Uterus (tissue), 4 donors: Measurements from ENCODE around the gene UMPS. TPM values are rescaled to one million over a fixed set of nuclear protein-coding genes. Genes with fewer than 3 reads are reported as not detected.

ENCODE experiments used
- DNase-seq, 2 donors: peaks; one replicate each; pipeline ENCODE4 v3.0.0-alpha.2; 2019 to 2020
- H3K27ac ChIP-seq, 2 donors: fragments of 200-600 bp; sonication (generic); 1 replicate in 1 of 2; 2 replicates in 1 of 2; pipeline ENCODE4 v1.5.1; 2016 to 2018
- H3K27me3 ChIP-seq, 2 donors: fragments of 200-600 bp; sonication (generic); one replicate each; pipeline ENCODE4 v1.5.1; 2018 to 2019; ENCODE audit warnings: control low read depth in 1 of 2
- H3K36me3 ChIP-seq, 2 donors: fragments of 200-600 bp; sonication (generic); one replicate each; pipeline ENCODE4 v1.5.1; 2019; ENCODE audit warnings: control low read depth in 1 of 2
- H3K4me1 ChIP-seq, 2 donors: fragments of 200-600 bp; sonication (generic); one replicate each; pipeline ENCODE4 v1.5.1; 2018 to 2019; ENCODE audit warnings: control low read depth in 1 of 2
- H3K4me3 ChIP-seq, 2 donors: fragments of 200-600 bp; sonication (generic); 1 replicate in 1 of 2; 2 replicates in 1 of 2; pipeline ENCODE4 v1.5.1; 2018 to 2019; ENCODE audit warnings: mild to moderate bottlenecking in 1 of 2
- H3K9me3 ChIP-seq, 2 donors: fragments of 200-600 bp; sonication (generic); one replicate each; pipeline ENCODE4 v1.5.1; 2019; ENCODE audit warnings: control low read depth in 1 of 2
- POLR2A ChIP-seq, 2 donors: fragments of 450-650 bp; IDR thresholded peaks; one replicate each; pipeline ENCODE4 v1.6.1; 2016; ENCODE audit warnings: antibody characterized with exemption in 2 of 2, mild to moderate bottlenecking in 1 of 2, moderate library complexity in 1 of 2
- intact Hi-C: fragments of 100-400 bp; cut with DNase I; formaldehyde crosslinking; loops from one replicate; pipeline ENCODE4 v1.15.1; 2023; ENCODE audit warnings: low total_unique reads
- total RNA-seq, 4 donors: library from RNA; depleted of rRNA in 3 of 4; stranded (reverse); fragments of >200 nt in 3 of 4; gene quantifications; one replicate each; pipeline versions ENCODE4 v1.1.0 to v1.2.4, GENCODE V29; 2014 to 2023
- TF ChIP-seq, protein P1 (sequence below), 4 experiments: fragments of 200-600 bp in 2 of 4; fragments of 450-650 bp in 2 of 4; sonication (generic) in 2 of 4; IDR thresholded peaks; one replicate each; pipeline ENCODE4 v1.5.1; 2016 to 2019; ENCODE audit warnings: antibody characterized with exemption in 4 of 4, mild to moderate bottlenecking in 2 of 4, moderate library complexity in 1 of 4
- donor health status: DM: yes; HTN: yes; CAD: no.

The UMPS gene
- total RNA-seq, 4 donors from 2014 or later: 5.4 to 54.8 (median 19.9) TPM

DNA sequence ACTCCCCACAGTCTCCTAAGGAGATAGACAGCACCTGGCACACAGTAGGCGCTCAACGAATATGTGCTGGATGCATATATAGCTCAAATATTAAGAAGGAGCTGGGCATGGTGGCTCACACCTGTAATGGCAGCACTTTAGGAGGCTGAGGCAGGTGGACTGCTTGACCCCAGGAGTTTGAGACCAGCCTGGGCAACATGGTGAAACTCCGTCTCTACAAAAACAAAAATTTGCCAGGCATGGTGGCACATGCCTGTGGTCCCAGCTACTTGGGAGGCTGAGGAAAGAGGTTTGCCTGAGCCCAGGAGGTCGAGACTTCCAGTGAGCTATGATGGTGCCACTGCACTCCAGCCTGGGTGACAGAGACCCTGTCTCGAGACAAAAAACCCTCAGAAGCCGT lies 37.4 kb downstream of the UMPS start:
- DNase-seq: no peak
- intact Hi-C loops: no loop called here

DNA sequence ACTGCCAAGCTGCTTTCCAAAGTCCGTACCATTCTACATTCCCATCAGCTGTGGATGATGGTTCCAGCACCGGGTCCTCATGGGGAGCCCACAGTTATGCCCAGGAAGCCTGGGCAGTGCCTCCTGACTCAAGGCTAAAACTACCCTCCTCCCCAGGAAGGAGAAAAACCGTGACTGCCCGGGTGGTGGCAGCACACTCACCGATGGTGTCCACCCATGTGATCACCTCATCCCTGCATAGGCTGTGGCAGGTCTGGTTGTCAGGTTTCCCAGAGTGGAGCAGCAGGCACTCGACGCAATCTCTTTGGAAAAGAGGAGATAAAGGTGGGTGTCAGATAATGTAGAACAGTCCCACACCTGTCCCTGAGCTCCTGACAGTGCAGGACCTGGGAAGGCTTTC lies 38.6 kb downstream of the UMPS start:
- intact Hi-C loops: no loop called here
- H3K27ac ChIP-seq: no peak overlapping the region
- no peak for TF ChIP-seq POLR2A (IDR thresholded peaks at IDR 0.05)
- TF ChIP-seq, protein P1, sequence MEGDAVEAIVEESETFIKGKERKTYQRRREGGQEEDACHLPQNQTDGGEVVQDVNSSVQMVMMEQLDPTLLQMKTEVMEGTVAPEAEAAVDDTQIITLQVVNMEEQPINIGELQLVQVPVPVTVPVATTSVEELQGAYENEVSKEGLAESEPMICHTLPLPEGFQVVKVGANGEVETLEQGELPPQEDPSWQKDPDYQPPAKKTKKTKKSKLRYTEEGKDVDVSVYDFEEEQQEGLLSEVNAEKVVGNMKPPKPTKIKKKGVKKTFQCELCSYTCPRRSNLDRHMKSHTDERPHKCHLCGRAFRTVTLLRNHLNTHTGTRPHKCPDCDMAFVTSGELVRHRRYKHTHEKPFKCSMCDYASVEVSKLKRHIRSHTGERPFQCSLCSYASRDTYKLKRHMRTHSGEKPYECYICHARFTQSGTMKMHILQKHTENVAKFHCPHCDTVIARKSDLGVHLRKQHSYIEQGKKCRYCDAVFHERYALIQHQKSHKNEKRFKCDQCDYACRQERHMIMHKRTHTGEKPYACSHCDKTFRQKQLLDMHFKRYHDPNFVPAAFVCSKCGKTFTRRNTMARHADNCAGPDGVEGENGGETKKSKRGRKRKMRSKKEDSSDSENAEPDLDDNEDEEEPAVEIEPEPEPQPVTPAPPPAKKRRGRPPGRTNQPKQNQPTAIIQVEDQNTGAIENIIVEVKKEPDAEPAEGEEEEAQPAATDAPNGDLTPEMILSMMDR (IDR thresholded peaks at IDR 0.05): no peak
- DNase-seq: no peak
- H3K4me3 ChIP-seq: no peak overlapping the region
- no peaks in the 10 kb centered on the region for H3K9me3 ChIP-seq
- no peaks in the 10 kb centered on the region for H3K36me3 ChIP-seq
- H3K4me1 ChIP-seq: peaks cover 4 to 20% of the 10 kb centered on the region in 2 donors
- no peaks in the 10 kb centered on the region for H3K27me3 ChIP-seq

More for the DNA sequence above, 37.4 kb downstream of the UMPS start:
- Histone ChIP-seq H3K27ac (no peak overlapping the region), H3K4me1 (peaks cover 4 to 13% of the 10 kb centered on the region in 2 donors), H3K36me3 (no peaks in the 10 kb centered on the region), H3K27me3 (no peaks in the 10 kb centered on the region), H3K9me3 (no peaks in the 10 kb centered on the region), H3K4me3 (no peak overlapping the region)
- TF ChIP-seq, protein P1 (IDR thresholded peaks at IDR 0.05): no peak
- TF ChIP-seq POLR2A (IDR thresholded peaks at IDR 0.05): no peak

DNA sequence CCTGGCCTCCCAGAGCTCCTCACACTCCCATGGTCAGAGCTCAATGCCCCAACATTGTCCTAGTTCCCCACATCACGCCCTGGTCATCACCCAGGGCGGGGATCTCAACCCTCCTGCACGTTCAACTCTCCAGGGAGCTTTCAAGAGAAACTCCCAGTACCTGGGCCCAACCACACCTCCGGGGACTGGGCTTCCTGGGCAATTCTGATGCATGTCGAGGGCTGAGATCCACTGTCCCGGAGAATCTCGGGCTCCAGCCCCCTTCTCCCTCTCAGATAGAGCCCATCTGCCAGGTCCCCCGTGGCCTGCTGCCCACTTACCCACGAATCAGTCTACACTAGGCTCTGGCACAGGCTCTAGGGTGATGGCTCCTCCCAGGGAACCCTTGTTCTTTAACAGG lies 39.2 kb downstream of the UMPS start:
- H3K36me3 ChIP-seq: no peaks in the 10 kb centered on the region
- no peak overlapping the region for H3K27ac ChIP-seq
- no peaks in the 10 kb centered on the region for H3K27me3 ChIP-seq
- peaks cover 4 to 27% of the 10 kb centered on the region in 2 donors for H3K4me1 ChIP-seq
- H3K9me3 ChIP-seq: no peaks in the 10 kb centered on the region
- DNase-seq: no peak
- intact Hi-C loops: no loop called here
- TF ChIP-seq, protein P1 (IDR thresholded peaks at IDR 0.05): no peak
- TF ChIP-seq POLR2A (IDR thresholded peaks at IDR 0.05): no peak
- no peak overlapping the region for H3K4me3 ChIP-seq

DNA sequence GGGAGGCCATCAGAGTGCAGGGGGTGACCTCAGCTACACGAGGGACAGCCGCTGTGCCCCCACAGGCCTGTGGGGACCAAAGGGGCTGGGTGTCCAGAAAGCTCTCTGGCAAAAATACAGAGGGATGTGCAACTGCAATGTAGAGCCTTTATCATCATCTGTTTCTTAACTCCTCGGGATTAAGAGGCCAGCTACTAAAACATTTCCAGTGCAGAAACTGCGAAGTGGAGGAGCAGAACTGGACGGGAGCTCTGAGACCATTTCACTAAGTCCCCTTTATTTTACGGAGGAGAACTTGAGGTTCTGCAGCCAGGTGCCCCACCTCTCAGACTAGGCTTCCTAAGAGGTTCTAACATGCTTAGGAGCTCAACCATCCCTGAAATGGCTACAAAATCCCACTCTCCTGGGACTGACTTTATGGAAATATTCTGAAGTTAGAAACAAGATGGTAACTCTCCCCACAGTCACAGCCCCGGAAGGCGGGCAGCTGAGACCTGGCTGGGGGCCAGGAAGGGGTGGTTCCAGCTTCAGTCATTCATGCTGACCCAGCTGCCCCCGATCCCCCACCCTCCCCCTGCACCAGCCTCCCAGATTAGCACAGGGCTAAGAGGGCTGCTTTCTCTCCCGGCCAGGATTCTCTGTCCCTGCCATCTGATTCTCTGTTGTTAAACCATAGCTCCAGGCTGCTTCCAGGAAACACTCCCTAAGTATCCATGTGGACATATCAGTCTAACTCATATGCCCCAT lies 40.3 kb downstream of the UMPS start:
- Histone ChIP-seq H3K4me3 (no peak overlapping the region), H3K9me3 (no peaks in the 10 kb centered on the region), H3K27me3 (no peaks in the 10 kb centered on the region), H3K36me3 (no peaks in the 10 kb centered on the region), H3K27ac (peak overlapping the region; percentile 35 to 75), H3K4me1 (peaks cover 4 to 33% of the 10 kb centered on the region in 2 donors)
- TF ChIP-seq, protein P1 (IDR thresholded peaks at IDR 0.05): no peak
- no peak for TF ChIP-seq POLR2A (IDR thresholded peaks at IDR 0.05)
- intact Hi-C loops: no loop called here
- DNase-seq: peak; percentile 35 to 40

DNA sequence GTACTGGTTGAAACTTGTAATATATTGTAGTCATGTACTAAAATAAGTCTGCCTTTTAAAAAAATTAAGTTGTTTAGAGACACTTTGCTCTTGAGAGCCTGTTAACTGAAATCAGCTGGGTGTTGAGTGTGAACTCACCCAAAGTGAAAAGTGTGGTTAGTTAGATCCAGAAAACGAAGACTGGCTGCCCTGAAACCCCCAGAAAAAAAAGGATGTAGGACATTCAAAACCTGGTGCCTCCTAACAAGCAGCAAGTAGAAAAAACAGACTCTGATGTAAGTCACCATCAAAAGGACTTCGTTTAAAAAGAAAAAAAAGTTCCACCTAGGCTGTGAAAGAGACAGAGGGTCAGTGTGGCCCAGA lies 40.8 kb downstream of the UMPS start:
- intact Hi-C loops: no loop called here
- Histone ChIP-seq H3K27me3 (no peaks in the 10 kb centered on the region), H3K36me3 (no peaks in the 10 kb centered on the region), H3K4me1 (peaks cover 4 to 33% of the 10 kb centered on the region in 2 donors), H3K27ac (peak overlapping the region; percentile 35 to 75), H3K9me3 (no peaks in the 10 kb centered on the region), H3K4me3 (no peak overlapping the region)
- no peak for DNase-seq
- TF ChIP-seq, protein P1 (IDR thresholded peaks at IDR 0.05): no peak
- no peak for TF ChIP-seq POLR2A (IDR thresholded peaks at IDR 0.05)
